A549 (cell line): ENCODE results near the gene RAD51. TPM values are rescaled to one million over a fixed set of nuclear protein-coding genes. Genes with fewer than 3 reads are reported as not detected.

Experiments
- ATAC-seq, 2 experiments: fragments of 200-7000 bp in 1 of 2; fragments of >200 bp in 1 of 2; cut with Nextera tagmentation in 1 of 2; cut with Tn5 transposase in 1 of 2; 3 replicates each; pipeline versions ENCODE4 v1.8.0 to v1.9.1; 2018 to 2020; ENCODE audit warnings: mild to moderate bottlenecking in 1 of 2, moderate library complexity in 1 of 2
- CTCF ChIA-PET: fragments of 300-600 bp; sonication (Branson Sonifier 250); formaldehyde crosslinking; extraction: SDS; loops from one replicate; lab custom pipeline; 2021; ENCODE audit warnings: antibody characterized with exemption, inconsistent platforms; lab: Yijun Ruan, JAX
- POLR2A ChIA-PET: fragments of 350-600 bp; formaldehyde crosslinking; extraction: SDS; loops from one replicate; lab custom pipeline; 2021; ENCODE audit warnings: antibody characterized with exemption, inconsistent platforms; lab: Yijun Ruan, JAX
- DNase-seq, 2 experiments: peaks; one replicate each; pipeline versions ENCODE4 v3.0.0 to v3.0.0-alpha.2; 2011 to 2016; ENCODE audit warnings: low read depth in 1 of 2, low spot score in 1 of 2
- FAIRE-seq: peaks from 2 replicates; lab custom pipeline; 2011; peaks lifted over from hg19 to GRCh38; lab: Jason Lieb, UNC
- H3K27ac ChIP-seq, 2 experiments: fragments of >200 bp; sonication (Bioruptor Twin); formaldehyde crosslinking; 3 replicates each; pipeline ENCODE4 v1.5.1; 2016 to 2017
- H3K4me1 ChIP-seq: fragments of >200 bp; sonication (Bioruptor Twin); formaldehyde crosslinking; 3 replicates; pipeline ENCODE4 v1.6.1; 2016
- H3K4me2 ChIP-seq: fragments of >200 bp; sonication (Bioruptor Twin); formaldehyde crosslinking; 3 replicates; pipeline ENCODE4 v1.6.1; 2016
- H3K4me3 ChIP-seq: fragments of >200 bp; sonication (Bioruptor Twin); formaldehyde crosslinking; 3 replicates; pipeline ENCODE4 v1.5.1; 2016
- H3K9me3 ChIP-seq: fragments of >200 bp; sonication (Bioruptor Twin); formaldehyde crosslinking; 3 replicates; pipeline ENCODE4 v1.6.1; 2016
- ATOH8 ChIP-seq: fragments of 250-450 bp; sonication (Bioruptor Pico); IDR thresholded peaks from 2 replicates; pipeline ENCODE4 v1.5.0; 2020; ENCODE audit warnings: low read depth, mild to moderate bottlenecking, moderate library complexity
- BCL3 ChIP-seq: fragments of >200 bp; sonication (Bioruptor Twin); formaldehyde crosslinking; IDR thresholded peaks from 3 replicates; pipeline ENCODE4 v1.6.1; 2016
- BHLHE40 ChIP-seq: IDR thresholded peaks from 2 replicates; pipeline ENCODE4 v1.6.1; 2012; ENCODE audit warnings: low read depth, low read length, inconsistent platforms
- CBX8 ChIP-seq: fragments of 200-600 bp; sonication (generic); IDR thresholded peaks from 2 replicates; pipeline ENCODE4 v1.6.1; 2016
- CEBPB ChIP-seq, 2 experiments: fragments of >200 bp in 1 of 2; sonication (Bioruptor Twin) in 1 of 2; formaldehyde crosslinking in 1 of 2; IDR thresholded peaks; 2 replicates each; pipeline ENCODE4 v1.6.1; 2012 to 2016
- CHD4 ChIP-seq: fragments of 200-600 bp; sonication (generic); IDR thresholded peaks from 2 replicates; pipeline ENCODE4 v1.6.1; 2016; ENCODE audit warnings: antibody characterized with exemption, mild to moderate bottlenecking, borderline replicate concordance
- CTCF ChIP-seq: fragments of >200 bp; sonication (Bioruptor Twin); formaldehyde crosslinking; IDR thresholded peaks from 3 replicates; pipeline ENCODE4 v1.5.1; 2016
- EHF ChIP-seq: fragments of 250-450 bp; sonication (Bioruptor Pico); IDR thresholded peaks from 2 replicates; pipeline ENCODE4 v1.5.0; 2020; ENCODE audit warnings: mild to moderate bottlenecking
- EHMT2 ChIP-seq: fragments of 200-600 bp; sonication (generic); IDR thresholded peaks from 2 replicates; pipeline ENCODE4 v1.6.1; 2016; ENCODE audit warnings: antibody characterized with exemption, low read depth, mild to moderate bottlenecking, moderate library complexity
- ELK1 ChIP-seq: fragments of 150-350 bp; IDR thresholded peaks from 2 replicates; pipeline ENCODE4 v1.6.1; 2014; ENCODE audit warnings: low read depth, mild to moderate bottlenecking, low read length
- ESRRA ChIP-seq: fragments of 150-350 bp; IDR thresholded peaks from 2 replicates; pipeline ENCODE4 v1.6.1; 2014; ENCODE audit warnings: mild to moderate bottlenecking, low read length, borderline replicate concordance
- FOXS1 ChIP-seq: fragments of 250-450 bp; sonication (Bioruptor Pico); IDR thresholded peaks from 2 replicates; pipeline ENCODE4 v1.5.0; 2020; ENCODE audit warnings: mild to moderate bottlenecking, moderate library complexity
- HES2 ChIP-seq: fragments of >200 bp; sonication (Bioruptor Twin); formaldehyde crosslinking; IDR thresholded peaks from 2 replicates; pipeline ENCODE4 v1.6.1; 2016
- JUN ChIP-seq, 2 experiments: fragments of >200 bp; sonication (Bioruptor Twin); formaldehyde crosslinking; IDR thresholded peaks; 2 replicates in 1 of 2; 3 replicates in 1 of 2; pipeline ENCODE4 v1.6.1; 2016 to 2017
- JUNB ChIP-seq: fragments of >200 bp; sonication (Bioruptor Twin); formaldehyde crosslinking; IDR thresholded peaks from 2 replicates; pipeline ENCODE4 v1.6.1; 2016
- KDM1A ChIP-seq: fragments of 200-600 bp; sonication (generic); IDR thresholded peaks from 2 replicates; pipeline ENCODE4 v1.6.1; 2016; ENCODE audit warnings: low read depth, mild to moderate bottlenecking
- KDM5A ChIP-seq: fragments of 200-600 bp; sonication (generic); IDR thresholded peaks from 2 replicates; pipeline ENCODE4 v1.6.1; 2016; ENCODE audit warnings: antibody characterized with exemption, mild to moderate bottlenecking
- NFE2L2 ChIP-seq: fragments of 150-350 bp; conservative IDR thresholded peaks from 2 replicates; pipeline ENCODE4 v1.6.1; 2014; ENCODE audit warnings: low read length
- NPAS2 ChIP-seq: fragments of 250-450 bp; sonication (Bioruptor Pico); IDR thresholded peaks from 2 replicates; pipeline ENCODE4 v1.8.0; 2022; ENCODE audit warnings: mild to moderate bottlenecking, moderate library complexity, borderline replicate concordance
- NR3C1 ChIP-seq: fragments of >200 bp; sonication (Bioruptor Twin); formaldehyde crosslinking; IDR thresholded peaks from 3 replicates; pipeline ENCODE4 v1.6.1; 2017
- POLR2A ChIP-seq: IDR thresholded peaks from 2 replicates; pipeline ENCODE4 v1.6.1; 2012; ENCODE audit warnings: mild to moderate bottlenecking, low read length
- RFX5 ChIP-seq: fragments of 450-650 bp; IDR thresholded peaks from 2 replicates; pipeline ENCODE4 v1.7.1; 2014; ENCODE audit warnings: antibody characterized with exemption, mild to moderate bottlenecking, moderate library complexity
- SMC3 ChIP-seq: fragments of >200 bp; sonication (Bioruptor Twin); formaldehyde crosslinking; IDR thresholded peaks from 3 replicates; pipeline ENCODE4 v1.6.1; 2018; ENCODE audit warnings: inconsistent platforms
- SREBF2 ChIP-seq: fragments of 450-650 bp; IDR thresholded peaks from 2 replicates; pipeline ENCODE4 v1.6.1; 2014; ENCODE audit warnings: mild to moderate bottlenecking, moderate library complexity
- TFCP2L1 ChIP-seq: fragments of 250-450 bp; sonication (Bioruptor Pico); IDR thresholded peaks from 2 replicates; pipeline ENCODE4 v1.5.0; 2021; ENCODE audit warnings: mild to moderate bottlenecking
- TP53 ChIP-seq: fragments of 250-450 bp; sonication (Bioruptor Pico); IDR thresholded peaks from 2 replicates; pipeline ENCODE4 v1.5.0; 2021; ENCODE audit warnings: mild to moderate bottlenecking, moderate library complexity
- USF2 ChIP-seq: fragments of 450-650 bp; IDR thresholded peaks from 2 replicates; pipeline ENCODE4 v1.6.1; 2014; ENCODE audit warnings: antibody characterized with exemption
- ZC3H11A ChIP-seq: fragments of 450-650 bp; IDR thresholded peaks from 2 replicates; pipeline ENCODE4 v1.6.1; 2014; ENCODE audit warnings: antibody characterized with exemption, mild to moderate bottlenecking
- ZFP36 ChIP-seq: fragments of 450-650 bp; IDR thresholded peaks from 2 replicates; pipeline ENCODE4 v1.6.1; 2014; ENCODE audit warnings: borderline replicate concordance; ENCODE audit not compliant: partially characterized antibody
- WGBS: methylation state at CpG from one replicate; pipeline ENCODE4 v1.1.6; 2017; ENCODE audit errors: missing lambda C conversion rate; 5-methylcytosine and 5-hydroxymethylcytosine counted together
- polyA minus RNA-seq: library from RNA; depleted of rRNA, polyadenylated mRNA; stranded (reverse); fragments of >200 nt; gene quantifications from 2 replicates; pipeline ENCODE4 v1.2.3, GENCODE V29; 2011; rRNA and poly(A)+ RNA removed
- polyA plus RNA-seq, 4 experiments: library from polyadenylated mRNA; depleted of rRNA in 3 of 4; stranded (reverse); fragments of >200 nt; fragmentation: RNase III in 1 of 4; extraction: RNeasy Plus Mini Kit Qiagen cat#74134 plus additional on column Dnase treatment in 1 of 4; gene quantifications; 2 replicates in 3 of 4; 3 replicates in 1 of 4; pipeline ENCODE4 v1.2.3, GENCODE V29; 2011 to 2017
- TF ChIP-seq, protein P1 (sequence below): fragments of 250-450 bp; sonication (Bioruptor Pico); IDR thresholded peaks from 2 replicates; pipeline ENCODE4 v1.5.0; 2021; ENCODE audit warnings: mild to moderate bottlenecking, moderate library complexity, borderline replicate concordance
- TF ChIP-seq, protein P2 (sequence below): IDR thresholded peaks from 2 replicates; pipeline ENCODE4 v1.6.1; 2012

Gene RAD51
- polyA plus RNA-seq (2011; rRNA removed) (11.5 and 12.9 TPM in 2 replicates), polyA plus RNA-seq (2017; fragmentation: RNase III; extraction: RNeasy Plus Mini Kit Qiagen cat#74134 plus additional on column Dnase treatment) (14.4 to 17.2 TPM (median 16.5 TPM) in 3 replicates), polyA minus RNA-seq (14.6 and 17.3 TPM in 2 replicates)
- polyA plus RNA-seq (2012; cell fraction: cytosol; rRNA removed) = 13.8 and 15.4 TPM in 2 replicates
- 9.7 and 12.3 TPM in 2 replicates for polyA plus RNA-seq (2012; cell fraction: nucleus; rRNA removed)

- FAIRE-seq = no peak
- 2% methylated on average over 42 of the region's 81 CpGs for WGBS
- TF ChIP-seq KDM1A = no peak
- no peak for TF ChIP-seq FOXS1
- 0 out of 3 replicates have a peak, but pooled peaks have one; percentile 23 for TF ChIP-seq BCL3
- TF ChIP-seq POLR2A = peak; percentile 47
- no peak for TF ChIP-seq BHLHE40
- TF ChIP-seq, protein P1, sequence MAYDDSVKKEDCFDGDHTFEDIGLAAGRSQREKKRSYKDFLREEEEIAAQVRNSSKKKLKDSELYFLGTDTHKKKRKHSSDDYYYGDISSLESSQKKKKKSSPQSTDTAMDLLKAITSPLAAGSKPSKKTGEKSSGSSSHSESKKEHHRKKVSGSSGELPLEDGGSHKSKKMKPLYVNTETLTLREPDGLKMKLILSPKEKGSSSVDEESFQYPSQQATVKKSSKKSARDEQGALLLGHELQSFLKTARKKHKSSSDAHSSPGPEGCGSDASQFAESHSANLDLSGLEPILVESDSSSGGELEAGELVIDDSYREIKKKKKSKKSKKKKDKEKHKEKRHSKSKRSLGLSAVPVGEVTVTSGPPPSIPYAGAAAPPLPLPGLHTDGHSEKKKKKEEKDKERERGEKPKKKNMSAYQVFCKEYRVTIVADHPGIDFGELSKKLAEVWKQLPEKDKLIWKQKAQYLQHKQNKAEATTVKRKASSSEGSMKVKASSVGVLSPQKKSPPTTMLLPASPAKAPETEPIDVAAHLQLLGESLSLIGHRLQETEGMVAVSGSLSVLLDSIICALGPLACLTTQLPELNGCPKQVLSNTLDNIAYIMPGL (CRISPR knock-in tag) = no peak
- TF ChIP-seq JUN (IDR thresholded peaks at IDR 0.05) = peak; percentile 28 to 75; a peak in 2 of 5 replicates
- TF ChIP-seq NPAS2 = no peak
- peak; percentile 72 for TF ChIP-seq KDM5A
- TF ChIP-seq HES2 = no peak
- TF ChIP-seq NFE2L2 = no peak
- no peak for TF ChIP-seq TFCP2L1 (CRISPR knock-in tag)
- TF ChIP-seq USF2 = no peak
- TF ChIP-seq CBX8 = no peak
- 0 out of 2 replicates have a peak, but pooled peaks have one; percentile 24 for TF ChIP-seq TP53
- no peak for TF ChIP-seq SREBF2
- no peak for TF ChIP-seq CHD4
- TF ChIP-seq, protein P2, sequence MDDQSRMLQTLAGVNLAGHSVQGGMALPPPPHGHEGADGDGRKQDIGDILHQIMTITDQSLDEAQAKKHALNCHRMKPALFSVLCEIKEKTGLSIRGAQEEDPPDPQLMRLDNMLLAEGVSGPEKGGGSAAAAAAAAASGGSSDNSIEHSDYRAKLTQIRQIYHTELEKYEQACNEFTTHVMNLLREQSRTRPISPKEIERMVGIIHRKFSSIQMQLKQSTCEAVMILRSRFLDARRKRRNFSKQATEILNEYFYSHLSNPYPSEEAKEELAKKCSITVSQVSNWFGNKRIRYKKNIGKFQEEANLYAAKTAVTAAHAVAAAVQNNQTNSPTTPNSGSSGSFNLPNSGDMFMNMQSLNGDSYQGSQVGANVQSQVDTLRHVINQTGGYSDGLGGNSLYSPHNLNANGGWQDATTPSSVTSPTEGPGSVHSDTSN = no peak
- TF ChIP-seq ELK1 = no peak
- no peak for TF ChIP-seq ATOH8 (CRISPR knock-in tag)
- TF ChIP-seq EHMT2 = no peak
- TF ChIP-seq NR3C1 = no peak
- no peak for TF ChIP-seq ZC3H11A
- no peak for TF ChIP-seq CEBPB (IDR thresholded peaks at IDR 0.05)
- no peak for TF ChIP-seq CTCF
- TF ChIP-seq EHF (CRISPR knock-in tag) = no peak
- no peak for TF ChIP-seq ESRRA
- TF ChIP-seq JUNB = no peak
- no peak for TF ChIP-seq SMC3
- no peak for TF ChIP-seq ZFP36
- TF ChIP-seq RFX5 = no peak
Observed at GRCh38 chr15:40694688-40695468, at the start of gene RAD51. RAD51 (plus strand) TSS chr15:40695174; CDS start chr15:40698759, 3,585 bp downstream.

More at GRCh38 chr15:40694688-40695468, at the start of gene RAD51:
- Histone ChIP-seq H3K27ac (peak within 1 kb of the TSS; percentile 96 to 97), H3K4me1 (peaks cover 8% of the 10 kb centered on the region; the same call in 2 of the 3 replicates), H3K9me3 (no peaks in the 10 kb centered on the region), H3K4me3 (peak within 1 kb of the TSS; percentile 85), H3K4me2 (peak within 1 kb of the TSS; percentile 91)
- DNase-seq (peak; percentile 83 to 90), ATAC-seq (peak; percentile 94 to 97)
- ChIA-PET POLR2A (interaction anchor here (1.0 kb wide), 2 partner anchors 13 to 69 kb away, joined by 3 read pairs; partner anchors contain the start of gene GCHFR), CTCF (interaction anchor here (1.0 to 3.6 kb wide), 5 partner anchors 9 to 179 kb away, joined by 3 to 15 read pairs (median 3); no protein-coding TSS in a partner anchor)
